ENCODE data around the gene DYNLT4. TPM values are rescaled to one million over a fixed set of nuclear protein-coding genes. Genes with fewer than 3 reads are reported as not detected.

The DYNLT4 gene
- total and polyA plus RNA-seq, 2 of the 8 experiments (the other 6 are each of a cell fraction or from before 2014, with no cell fraction given) = 0.29 TPM; not detected in 1

GRCh38 chr1:44819608-44820327 is 12.6 kb upstream of the DYNLT4 start (continued):
- TF ChIP-seq EGR1 (IDR thresholded peaks at IDR 0.05; ENCODE audit: borderline replicate concordance, low read depth, low read length) (peak; percentile 95), EZH2 (IDR thresholded peaks at IDR 0.05; ENCODE audit: low read depth, low read length, severe bottlenecking) (no peak), POLR2AphosphoS5 (IDR thresholded peaks at IDR 0.05; ENCODE audit: low read depth, low read length) (peak; percentile 100), TAF1 (IDR thresholded peaks at IDR 0.05; ENCODE audit: low read depth, low read length) (peak; percentile 60), ATF3 (IDR thresholded peaks at IDR 0.05; ENCODE audit: insufficient read depth, low read depth, low read length) (no peak), KDM5A (IDR thresholded peaks at IDR 0.05; ENCODE audit: low read length) (no peak), RNF2 (IDR thresholded peaks at IDR 0.05; ENCODE audit: borderline replicate concordance, low read depth, low read length, missing control alignments, poor library complexity, severe bottlenecking) (no peak), FOSL1 (IDR thresholded peaks at IDR 0.05; ENCODE audit: insufficient read depth, low read depth, low read length) (no peak), SP2 (IDR thresholded peaks at IDR 0.05; ENCODE audit: low read length) (no peak)
